Temporal lobe (tissue), 2 donors: ENCODE measurements around the gene WAS. TPM values are rescaled to one million over a fixed set of nuclear protein-coding genes. Genes with fewer than 3 reads are reported as not detected.

ENCODE experiments used
- small RNA-seq: library from RNA; depleted of rRNA; stranded (forward); fragments of <200 nt; gene quantifications from one replicate; pipeline ENCODE3, GENCODE V24; 2014; ENCODE audit warnings: low replicate concordance
- total RNA-seq: library from RNA; depleted of rRNA; stranded (reverse); fragments of >200 nt; gene quantifications from one replicate; pipeline ENCODE4 v1.2.3, GENCODE V29; 2014

Gene WAS
- total RNA-seq, 1 donor from 2014 or later, result 0.74 TPM

Small RNAs within 50 kb of the gene (small RNA-seq; reads per million reads assigned to genes)
- gene RNU6-1056P, result not detected

Other genes with a start within 250 kb of the WAS start
- 19.7 TPM for gene SLC38A5, start 213.5 kb upstream of the WAS start, total RNA-seq
- gene FTSJ1, start 207.6 kb upstream of the WAS start, total RNA-seq, result 34.9 TPM
- gene PORCN, start 174.8 kb upstream of the WAS start, total RNA-seq, result 6.1 TPM
- 25.6 TPM for gene EBP, start 162.0 kb upstream of the WAS start, total RNA-seq
- gene TBC1D25, start 144.1 kb upstream of the WAS start, total RNA-seq, result 11.3 TPM
- 105 TPM for gene RBM3, start 109.3 kb upstream of the WAS start, total RNA-seq
- gene WDR13, start 86.3 kb upstream of the WAS start, total RNA-seq, result 48.9 TPM
- 1.7 TPM for gene SUV39H1, start 12.9 kb downstream of the WAS start, total RNA-seq
- gene GLOD5, start 77.9 kb downstream of the WAS start, total RNA-seq, result not detected
- gene GATA1, start 102.8 kb downstream of the WAS start, total RNA-seq, result not detected
- gene HDAC6, start 118.3 kb downstream of the WAS start, total RNA-seq, result 77.0 TPM
- gene ERAS, start 142.7 kb downstream of the WAS start, total RNA-seq, result not detected
- gene PCSK1N, start 151.8 kb downstream of the WAS start, total RNA-seq, result 79.4 TPM
- 17.9 TPM for gene TIMM17B, start 214.0 kb downstream of the WAS start, total RNA-seq
- 31.2 TPM for gene PQBP1, start 214.1 kb downstream of the WAS start, total RNA-seq
- gene SLC35A2, start 227.8 kb downstream of the WAS start, total RNA-seq, result 7.1 TPM
- 7.1 TPM for gene PIM2, start 235.2 kb downstream of the WAS start, total RNA-seq